SU-DHL-6 (cell line): ENCODE results near the gene PCDHA5.
"Not testable (repeated sequence)": the region's sequence is repeated elsewhere in the genome, so short reads cannot be mapped to it uniquely, and the experiment has no call there.

ENCODE experiments used
- H2AFZ ChIP-seq: fragments of 200-600 bp; sonication (generic); 2 replicates; pipeline ENCODE4 v1.6.1; 2014; ENCODE audit warnings: low read depth, mild to moderate bottlenecking, moderate library complexity, mixed read lengths, antibody characterized with exemption, low read length; ENCODE audit not compliant: severe bottlenecking
- H3F3A ChIP-seq: fragments of 200-600 bp; shearing (Covaris generic); 2 replicates; pipeline ENCODE4 v1.6.0; 2016; ENCODE audit warnings: antibody characterized with exemption, mild to moderate bottlenecking; ENCODE audit not compliant: insufficient read depth
- H3K27ac ChIP-seq: fragments of 200-600 bp; sonication (generic); 2 replicates; pipeline ENCODE4 v1.5.1; 2016; ENCODE audit warnings: low read depth, mild to moderate bottlenecking, low read length, moderate library complexity, mixed read lengths
- H3K27me3 ChIP-seq: fragments of 200-600 bp; sonication (generic), shearing (Covaris generic); 2 replicates; pipeline ENCODE4 v1.6.0; 2014; ENCODE audit warnings: mild to moderate bottlenecking, low read length
- H3K36me3 ChIP-seq: fragments of 200-600 bp; sonication (generic); 2 replicates; pipeline ENCODE4 v1.6.1; 2014; ENCODE audit warnings: mild to moderate bottlenecking, low read length, mixed read lengths
- H3K4me2 ChIP-seq: fragments of 300-600, 200-600 bp; shearing (Covaris generic), sonication (generic); 2 replicates; pipeline ENCODE4 v1.6.0; 2014; ENCODE audit warnings: low read length, low read depth, mild to moderate bottlenecking; ENCODE audit not compliant: poor library complexity, severe bottlenecking
- H3K4me3 ChIP-seq: fragments of 200-600 bp; sonication (generic); 2 replicates; pipeline ENCODE4 v1.5.1; 2014; ENCODE audit warnings: antibody characterized with exemption, low read length, mild to moderate bottlenecking, mixed read lengths; ENCODE audit not compliant: insufficient read depth, poor library complexity, severe bottlenecking
- H3K79me2 ChIP-seq: fragments of 200-600 bp; sonication (generic); 2 replicates; pipeline ENCODE4 v1.6.1; 2014; ENCODE audit warnings: mild to moderate bottlenecking, low read length, moderate library complexity; ENCODE audit not compliant: insufficient read depth
- H3K9ac ChIP-seq: fragments of 200-600 bp; sonication (generic); 2 replicates; pipeline ENCODE4 v1.7.0; 2014; ENCODE audit warnings: mild to moderate bottlenecking, low read length
- H3K9me2 ChIP-seq: fragments of 200-600 bp; sonication (generic); replicated peaks from 2 replicates; pipeline ENCODE4 v1.6.1; 2014; ENCODE audit warnings: low read length; ENCODE audit not compliant: insufficient read depth
- H3K9me3 ChIP-seq: fragments of 200-600 bp; sonication (generic); 2 replicates; pipeline ENCODE4 v1.6.1; 2014; ENCODE audit warnings: low read length, mixed read lengths; ENCODE audit not compliant: insufficient read depth
- H4K20me1 ChIP-seq: fragments of 200-600 bp; sonication (generic); 2 replicates; pipeline ENCODE4 v1.6.1; 2014; ENCODE audit warnings: low read depth, mild to moderate bottlenecking, antibody characterized with exemption, low read length, moderate library complexity, mixed read lengths
- EZH2phosphoT487 ChIP-seq: fragments of 200-600 bp; sonication (generic), shearing (Covaris generic); conservative IDR thresholded peaks from 2 replicates; pipeline ENCODE4 v1.6.1; 2018; ENCODE audit warnings: mild to moderate bottlenecking, antibody characterized with exemption, low read length, moderate library complexity, mixed read lengths
- TF ChIP-seq, protein P1 (sequence below): fragments of 200-600 bp; sonication (generic); IDR thresholded peaks from one replicate; pipeline ENCODE4 v1.5.1; 2017; ENCODE audit warnings: antibody characterized with exemption, mild to moderate bottlenecking, low read length, moderate library complexity; ENCODE audit not compliant: insufficient read depth, poor library complexity, severe bottlenecking

Gene PCDHA5

DNA sequence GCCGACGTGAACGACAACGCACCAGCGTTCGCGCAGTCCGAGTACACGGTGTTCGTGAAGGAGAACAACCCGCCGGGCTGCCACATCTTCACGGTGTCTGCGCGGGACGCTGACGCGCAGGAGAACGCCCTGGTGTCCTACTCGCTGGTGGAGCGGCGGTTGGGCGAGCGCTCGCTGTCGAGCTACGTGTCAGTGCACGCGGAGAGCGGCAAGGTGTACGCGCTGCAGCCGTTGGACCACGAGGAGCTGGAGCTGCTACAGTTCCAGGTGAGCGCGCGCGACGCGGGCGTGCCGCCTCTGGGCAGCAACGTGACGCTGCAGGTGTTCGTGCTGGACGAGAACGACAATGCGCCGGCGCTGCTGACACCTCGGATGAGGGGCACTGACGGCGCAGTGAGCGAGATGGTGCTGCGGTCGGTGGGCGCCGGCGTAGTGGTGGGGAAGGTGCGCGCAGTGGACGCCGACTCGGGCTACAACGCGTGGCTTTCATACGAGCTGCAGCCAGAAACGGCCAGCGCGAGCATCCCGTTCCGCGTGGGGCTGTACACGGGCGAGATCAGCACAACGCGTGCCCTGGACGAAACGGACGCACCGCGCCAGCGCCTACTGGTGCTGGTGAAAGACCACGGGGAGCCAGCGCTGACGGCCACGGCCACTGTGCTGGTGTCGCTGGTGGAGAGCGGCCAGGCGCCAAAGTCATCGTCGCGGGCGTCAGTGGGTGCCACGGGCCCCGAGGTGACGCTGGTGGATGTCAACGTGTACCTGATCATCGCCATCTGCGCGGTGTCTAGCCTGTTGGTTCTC lies 28.6 kb downstream of the PCDHA5 start:
- not testable (repeated sequence) for H3K36me3 ChIP-seq, H2AFZ ChIP-seq, H3K27me3 ChIP-seq, H3K4me2 ChIP-seq, H3K9me2 ChIP-seq, H3K9me3 ChIP-seq, H3K27ac ChIP-seq, H4K20me1 ChIP-seq, H3K79me2 ChIP-seq, H3K9ac ChIP-seq, H3F3A ChIP-seq, H3K4me3 ChIP-seq

DNA sequence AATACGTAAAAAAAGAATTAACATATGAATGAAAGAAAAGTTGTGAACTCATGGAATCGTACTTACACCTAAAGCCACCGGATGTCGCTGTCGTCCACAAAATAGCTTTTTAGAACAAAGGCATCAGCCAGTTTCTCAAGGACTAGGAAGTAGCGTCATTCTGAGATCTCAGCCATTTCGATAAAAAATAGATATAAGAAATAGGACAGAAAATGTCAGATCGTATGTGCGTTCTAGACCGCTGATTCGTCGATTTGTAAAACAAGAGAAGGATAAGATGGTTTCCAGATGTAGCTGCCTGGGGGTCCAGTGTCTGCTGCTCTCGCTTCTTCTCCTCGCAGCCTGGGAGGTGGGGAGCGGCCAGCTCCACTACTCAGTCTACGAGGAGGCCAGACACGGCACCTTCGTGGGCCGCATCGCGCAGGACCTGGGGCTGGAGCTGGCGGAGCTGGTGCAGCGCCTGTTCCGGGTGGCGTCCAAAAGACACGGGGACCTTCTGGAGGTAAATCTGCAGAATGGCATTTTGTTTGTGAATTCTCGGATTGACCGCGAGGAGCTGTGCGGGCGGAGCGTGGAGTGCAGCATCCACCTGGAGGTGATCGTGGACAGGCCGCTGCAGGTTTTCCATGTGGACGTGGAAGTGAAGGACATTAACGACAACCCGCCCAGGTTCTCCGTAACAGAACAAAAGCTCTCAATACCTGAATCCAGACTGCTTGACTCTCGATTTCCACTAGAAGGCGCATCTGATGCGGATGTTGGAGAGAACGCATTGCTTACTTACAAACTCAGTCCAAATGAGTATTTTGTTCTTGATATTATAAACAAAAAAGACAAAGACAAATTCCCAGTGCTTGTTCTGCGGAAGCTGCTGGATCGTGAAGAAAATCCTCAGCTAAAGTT lies 34.6 kb downstream of the PCDHA5 start, which contains the start of gene PCDHA10:
Gene PCDHA10, plus strand, starts transcription at position 126 of the 903 bp plus-strand sequence. Its CDS starts 152 bp downstream, at position 278.
- no peak within 1 kb of the TSS for H3K9ac ChIP-seq
- H3K4me2 ChIP-seq: no peak within 1 kb of the TSS
- H3K36me3 ChIP-seq: no peaks in the 10 kb centered on the region
- H3K4me3 ChIP-seq: no peak within 1 kb of the TSS
- H3K9me2 ChIP-seq: no peaks in the 10 kb centered on the region
- TF ChIP-seq, protein P1, sequence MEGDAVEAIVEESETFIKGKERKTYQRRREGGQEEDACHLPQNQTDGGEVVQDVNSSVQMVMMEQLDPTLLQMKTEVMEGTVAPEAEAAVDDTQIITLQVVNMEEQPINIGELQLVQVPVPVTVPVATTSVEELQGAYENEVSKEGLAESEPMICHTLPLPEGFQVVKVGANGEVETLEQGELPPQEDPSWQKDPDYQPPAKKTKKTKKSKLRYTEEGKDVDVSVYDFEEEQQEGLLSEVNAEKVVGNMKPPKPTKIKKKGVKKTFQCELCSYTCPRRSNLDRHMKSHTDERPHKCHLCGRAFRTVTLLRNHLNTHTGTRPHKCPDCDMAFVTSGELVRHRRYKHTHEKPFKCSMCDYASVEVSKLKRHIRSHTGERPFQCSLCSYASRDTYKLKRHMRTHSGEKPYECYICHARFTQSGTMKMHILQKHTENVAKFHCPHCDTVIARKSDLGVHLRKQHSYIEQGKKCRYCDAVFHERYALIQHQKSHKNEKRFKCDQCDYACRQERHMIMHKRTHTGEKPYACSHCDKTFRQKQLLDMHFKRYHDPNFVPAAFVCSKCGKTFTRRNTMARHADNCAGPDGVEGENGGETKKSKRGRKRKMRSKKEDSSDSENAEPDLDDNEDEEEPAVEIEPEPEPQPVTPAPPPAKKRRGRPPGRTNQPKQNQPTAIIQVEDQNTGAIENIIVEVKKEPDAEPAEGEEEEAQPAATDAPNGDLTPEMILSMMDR: peak; percentile 14
- TF ChIP-seq EZH2phosphoT487: no peak
- H3F3A ChIP-seq: no peaks in the 10 kb centered on the region
- H2AFZ ChIP-seq: no peak within 1 kb of the TSS
- no peaks in the 10 kb centered on the region for H4K20me1 ChIP-seq
- H3K9me3 ChIP-seq: no peaks in the 10 kb centered on the region
- no peaks in the 10 kb centered on the region for H3K79me2 ChIP-seq
- H3K27me3 ChIP-seq: no peaks in the 10 kb centered on the region
- no peak within 1 kb of the TSS for H3K27ac ChIP-seq

DNA sequence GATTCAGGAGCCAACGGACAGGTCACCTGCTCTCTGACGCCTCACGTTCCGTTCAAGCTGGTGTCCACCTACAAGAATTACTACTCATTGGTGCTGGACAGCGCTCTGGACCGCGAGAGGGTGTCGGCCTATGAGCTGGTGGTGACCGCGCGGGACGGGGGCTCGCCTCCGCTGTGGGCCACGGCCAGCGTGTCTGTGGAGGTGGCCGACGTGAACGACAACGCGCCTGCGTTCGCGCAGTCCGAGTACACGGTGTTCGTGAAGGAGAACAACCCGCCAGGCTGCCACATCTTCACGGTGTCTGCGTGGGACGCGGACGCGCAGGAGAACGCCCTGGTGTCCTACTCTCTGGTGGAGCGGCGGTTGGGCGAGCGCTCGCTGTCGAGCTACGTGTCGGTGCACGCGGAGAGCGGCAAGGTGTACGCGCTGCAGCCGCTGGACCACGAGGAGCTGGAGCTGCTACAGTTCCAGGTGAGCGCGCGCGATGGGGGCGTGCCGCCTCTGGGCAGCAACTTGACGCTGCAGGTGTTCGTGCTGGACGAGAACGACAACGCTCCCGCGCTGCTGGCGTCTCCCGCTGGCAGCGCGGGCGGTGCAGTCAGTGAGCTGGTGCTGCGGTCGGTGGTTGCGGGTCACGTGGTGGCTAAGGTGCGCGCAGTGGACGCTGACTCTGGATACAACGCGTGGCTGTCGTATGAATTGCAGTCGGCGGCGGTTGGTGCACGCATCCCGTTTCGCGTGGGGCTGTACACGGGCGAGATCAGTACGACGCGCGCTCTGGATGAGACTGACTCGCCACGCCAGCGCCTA lies 36.0 kb downstream of the PCDHA5 start:
- Histone ChIP-seq H3K9me3 (no peaks in the 10 kb centered on the region), H3F3A (no peaks in the 10 kb centered on the region), H3K9ac (no peak overlapping the region), H3K4me3 (no peak overlapping the region), H2AFZ (no peak overlapping the region), H3K27me3 (no peaks in the 10 kb centered on the region), H3K27ac (no peak overlapping the region), H3K4me2 (no peak overlapping the region), H3K9me2 (no peaks in the 10 kb centered on the region), H4K20me1 (no peaks in the 10 kb centered on the region), H3K36me3 (no peaks in the 10 kb centered on the region), H3K79me2 (no peaks in the 10 kb centered on the region)
- TF ChIP-seq, protein P1: no peak
- no peak for TF ChIP-seq EZH2phosphoT487
